GM18507 (cell line): ENCODE measurements around the gene RRP8.

Experiments
- DNase-seq: peaks from one replicate; pipeline ENCODE4 v3.0.0; 2011; ENCODE audit warnings: low read depth; ENCODE audit not compliant: insufficient read length; ENCODE audit errors: extremely low spot score
- FAIRE-seq: peaks from 2 replicates; lab custom pipeline; 2011; peaks lifted over from hg19 to GRCh38; lab: Jason Lieb, UNC

Gene RRP8

GRCh38 chr11:6633422-6634408 is 30.3 kb upstream of the RRP8 start:
- FAIRE-seq = no peak

GRCh38 chr11:6632116-6633073 is 29.0 kb upstream of the RRP8 start:
- no peak for FAIRE-seq
- no peak for DNase-seq

More at GRCh38 chr11:6633422-6634408, 30.3 kb upstream of the RRP8 start:
- DNase-seq = no peak

GRCh38 chr11:6631361-6631890 is 28.0 kb upstream of the RRP8 start:
- DNase-seq (no peak), FAIRE-seq (no peak)

- FAIRE-seq (no peak), DNase-seq (no peak)
Observed at GRCh38 chr11:6630632-6631291, 27.3 kb upstream of the RRP8 start.

- DNase-seq (no peak), FAIRE-seq (no peak)
Observed at GRCh38 chr11:6629892-6630631, 26.6 kb upstream of the RRP8 start.

- no peak for FAIRE-seq
Observed at GRCh38 chr11:6629573-6629891, 26.1 kb upstream of the RRP8 start.

GRCh38 chr11:6628526-6628925 is 25.1 kb upstream of the RRP8 start:
- DNase-seq (no peak), FAIRE-seq (no peak)

More at GRCh38 chr11:6629573-6629891, 26.1 kb upstream of the RRP8 start:
- DNase-seq = no peak

GRCh38 chr11:6627762-6628241 is 24.4 kb upstream of the RRP8 start:
- peak; percentile 81 for FAIRE-seq

GRCh38 chr11:6626971-6627761 is 23.8 kb upstream of the RRP8 start:
- no peak for FAIRE-seq
- DNase-seq = no peak

More at GRCh38 chr11:6627762-6628241, 24.4 kb upstream of the RRP8 start:
- no peak for DNase-seq

- FAIRE-seq = no peak
- DNase-seq = no peak
Observed at GRCh38 chr11:6625832-6626420, 22.5 kb upstream of the RRP8 start.

GRCh38 chr11:6625156-6625831 is 21.9 kb upstream of the RRP8 start:
- DNase-seq = no peak
- no peak for FAIRE-seq

GRCh38 chr11:6623391-6624363 is 20.3 kb upstream of the RRP8 start:
- DNase-seq = no peak
- no peak for FAIRE-seq

- FAIRE-seq (no peak), DNase-seq (no peak)
Observed at GRCh38 chr11:6622261-6623171, 19.1 kb upstream of the RRP8 start.

- FAIRE-seq (no peak), DNase-seq (no peak)
Observed at GRCh38 chr11:6621711-6622211, 18.3 kb upstream of the RRP8 start.

- FAIRE-seq (no peak), DNase-seq (no peak)
Observed at GRCh38 chr11:6620636-6621035, 17.2 kb upstream of the RRP8 start.
